KOPT-K1 (cell line): ENCODE measurements around the gene DOK7.

Source experiments
- H3K27ac ChIP-seq: fragments of 200-600 bp; sonication (generic); 2 replicates; pipeline ENCODE4 v1.5.1; 2016; ENCODE audit warnings: antibody characterized with exemption, mild to moderate bottlenecking, low read depth, low read length; ENCODE audit not compliant: poor library complexity, severe bottlenecking
- H3K36me3 ChIP-seq: fragments of 200-600 bp; sonication (generic); 2 replicates; pipeline ENCODE4 v1.5.1; 2017; ENCODE audit warnings: antibody characterized with exemption, mild to moderate bottlenecking, low read length, moderate library complexity; ENCODE audit not compliant: insufficient read depth
- H3K9me3 ChIP-seq: fragments of 200-600 bp; sonication (generic); 2 replicates; pipeline ENCODE4 v1.5.1; 2017; ENCODE audit warnings: antibody characterized with exemption, low read length, mild to moderate bottlenecking; ENCODE audit not compliant: insufficient read depth, poor library complexity, severe bottlenecking

DOK7 gene

DNA sequence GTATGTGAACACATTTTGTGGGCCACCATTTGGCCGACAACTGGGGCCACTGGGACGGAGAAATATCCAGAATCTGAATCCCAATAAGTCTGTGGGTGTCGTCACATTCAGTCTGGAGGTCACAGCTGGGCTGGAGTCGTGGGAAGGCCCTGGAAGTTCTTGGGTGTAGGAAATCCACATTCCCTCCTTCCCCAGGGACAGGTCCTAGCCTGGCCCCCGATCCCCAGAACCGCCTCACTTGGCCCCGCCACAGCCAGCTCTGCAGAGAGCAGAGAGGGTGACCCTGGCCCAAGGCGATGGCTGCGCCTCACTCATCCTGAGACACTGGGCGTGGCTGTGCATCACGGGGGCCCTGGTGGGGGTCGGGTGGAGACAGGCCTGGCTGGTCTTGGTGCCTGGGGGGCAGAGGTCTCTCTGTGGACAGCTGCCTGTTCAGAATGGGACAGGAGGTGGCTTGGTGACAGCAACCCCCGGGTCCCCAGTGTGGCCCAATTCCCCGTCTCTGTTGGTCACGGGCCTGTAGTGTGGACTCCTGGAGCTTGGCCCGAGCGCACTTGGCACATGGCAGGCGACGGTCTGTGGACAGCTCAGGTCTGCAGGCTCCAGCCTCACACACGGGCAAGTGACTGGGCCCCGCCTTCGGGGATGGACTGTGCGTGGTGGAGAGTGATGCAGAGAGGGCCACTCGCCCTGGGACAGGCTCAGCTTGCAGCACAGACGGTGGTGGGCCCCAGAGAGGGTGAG is 16.4 kb downstream of the DOK7 start:
- Histone ChIP-seq H3K36me3 (no peaks in the 10 kb centered on the region), H3K27ac (no peak overlapping the region), H3K9me3 (no peaks in the 10 kb centered on the region)

DNA sequence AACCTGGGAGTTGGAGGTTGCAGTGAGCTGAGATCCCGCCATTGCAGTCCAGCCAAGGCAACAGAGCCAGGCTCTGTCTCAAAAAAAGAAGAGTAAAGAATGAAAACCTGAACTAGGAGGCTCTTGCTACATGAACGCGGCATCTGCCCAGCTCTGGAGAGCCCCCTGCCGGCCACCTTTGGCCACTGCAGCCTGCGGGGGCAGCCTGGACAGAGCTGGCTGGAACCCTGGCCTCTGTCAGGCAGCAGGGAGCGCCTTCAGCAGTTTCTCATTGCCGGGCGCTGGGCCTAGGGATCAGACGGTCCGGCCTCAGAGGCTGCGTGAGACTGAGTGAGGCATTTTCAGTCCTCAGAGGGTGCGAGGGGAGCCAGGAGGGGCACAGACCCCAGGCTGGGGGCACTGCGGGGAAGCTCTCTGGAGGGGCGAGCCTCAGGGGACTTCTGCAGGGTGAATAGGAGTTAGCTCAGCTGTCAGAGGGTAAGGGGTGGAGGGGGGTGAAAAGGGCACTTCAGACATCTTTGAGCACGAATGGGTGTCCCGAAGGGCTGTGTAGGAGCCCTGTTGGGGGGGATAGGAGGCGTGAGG is 17.5 kb downstream of the DOK7 start:
- Histone ChIP-seq H3K27ac (no peak overlapping the region), H3K9me3 (no peaks in the 10 kb centered on the region), H3K36me3 (no peaks in the 10 kb centered on the region)

DNA sequence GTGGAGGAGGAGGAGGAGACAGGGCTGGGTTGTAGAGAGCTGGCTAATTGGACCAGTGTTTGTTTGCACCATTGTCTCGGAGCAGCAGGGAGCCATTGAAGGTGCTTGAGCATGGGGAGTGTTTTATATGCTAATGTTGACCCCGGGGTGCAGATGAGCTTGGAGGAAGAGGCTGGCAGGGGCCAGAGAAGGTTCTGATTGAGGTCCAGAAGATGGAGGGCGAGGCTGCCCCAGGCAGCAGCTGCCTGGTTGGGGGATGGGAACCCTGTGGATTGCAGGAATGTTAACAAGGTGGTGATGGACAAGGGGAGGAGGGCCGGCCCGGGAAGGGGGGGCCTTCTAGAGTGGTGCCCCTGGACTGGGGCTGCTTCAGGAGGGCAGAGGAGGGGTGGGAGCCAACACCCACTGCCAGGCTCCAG is 18.0 kb downstream of the DOK7 start:
- Histone ChIP-seq H3K27ac (no peak overlapping the region), H3K36me3 (no peaks in the 10 kb centered on the region), H3K9me3 (no peaks in the 10 kb centered on the region)

DNA sequence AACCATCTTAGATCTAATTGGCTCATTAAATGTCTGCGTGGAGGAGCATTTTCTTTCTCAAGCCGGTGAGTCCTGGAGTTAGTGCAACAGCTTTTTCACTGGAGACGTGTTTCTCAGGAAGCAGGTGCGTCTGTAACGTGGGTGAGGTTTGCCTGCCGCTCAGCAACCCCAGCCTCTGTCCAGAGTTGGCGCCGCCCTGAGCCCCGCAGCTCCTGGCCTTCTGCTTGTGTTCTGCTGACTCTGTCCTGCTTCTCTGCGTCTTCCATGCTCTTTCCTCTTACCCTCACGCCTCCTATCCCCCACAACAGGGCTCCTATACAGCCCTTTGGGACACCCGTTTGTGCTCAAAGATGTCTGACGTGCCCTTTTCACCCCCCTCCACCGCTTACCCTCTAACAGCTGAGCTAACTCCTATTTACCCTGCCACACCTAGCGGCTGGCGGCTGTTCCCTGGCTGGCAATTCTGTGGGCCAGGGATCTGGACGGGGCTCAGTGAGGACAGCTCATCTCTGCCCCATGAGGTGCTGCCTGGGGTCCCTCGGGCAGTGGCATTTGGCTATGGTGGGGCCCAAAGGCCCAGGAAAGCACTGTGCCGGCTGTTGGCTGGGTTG is 18.8 kb downstream of the DOK7 start:
- Histone ChIP-seq H3K36me3 (no peaks in the 10 kb centered on the region), H3K9me3 (no peaks in the 10 kb centered on the region), H3K27ac (no peak overlapping the region)

DNA sequence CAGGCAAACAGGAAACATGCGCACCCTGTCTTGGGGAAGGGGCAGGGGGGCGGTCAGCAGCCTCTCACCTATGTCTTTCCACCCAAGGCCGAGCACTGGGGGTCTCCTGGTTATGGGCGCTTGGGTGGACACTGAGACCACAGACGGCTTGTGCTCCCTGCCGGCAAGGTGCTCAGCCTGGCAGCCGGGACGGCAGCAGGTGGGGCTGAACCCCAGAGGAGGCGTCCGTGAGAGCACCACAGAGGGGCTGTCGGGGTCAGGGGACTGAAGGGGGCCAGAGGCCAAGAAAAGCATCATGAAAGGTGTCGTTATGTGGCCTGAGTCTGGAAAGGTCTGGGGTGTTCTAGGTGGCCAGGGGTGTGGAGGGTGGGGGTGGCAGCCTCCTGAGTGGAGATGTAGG is 19.6 kb downstream of the DOK7 start:
- Histone ChIP-seq H3K9me3 (no peaks in the 10 kb centered on the region), H3K36me3 (no peaks in the 10 kb centered on the region), H3K27ac (no peak overlapping the region)

DNA sequence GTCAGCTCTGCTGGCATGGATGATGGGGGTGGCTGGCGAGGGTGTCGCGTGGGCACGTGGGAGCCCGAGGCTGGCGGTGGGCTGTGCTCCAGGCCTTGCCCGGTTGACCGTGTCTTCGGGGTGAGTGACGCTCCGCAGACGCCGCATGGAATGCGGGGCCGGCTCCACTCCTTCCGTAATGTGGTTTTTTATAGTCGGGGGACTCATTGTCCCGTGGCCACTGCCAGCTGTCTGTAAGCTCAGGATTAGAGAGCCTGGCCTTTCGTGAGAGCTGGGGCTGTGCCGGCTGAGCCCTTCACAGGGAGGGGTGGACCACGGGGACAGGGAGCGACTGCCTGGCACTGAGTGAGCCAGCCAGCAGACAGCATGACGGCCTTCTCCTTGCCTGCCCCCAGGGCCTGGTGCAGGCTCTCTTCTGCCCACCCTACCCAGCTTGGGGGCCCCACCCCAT is 20.4 kb downstream of the DOK7 start:
- no peaks in the 10 kb centered on the region for H3K9me3 ChIP-seq

DNA sequence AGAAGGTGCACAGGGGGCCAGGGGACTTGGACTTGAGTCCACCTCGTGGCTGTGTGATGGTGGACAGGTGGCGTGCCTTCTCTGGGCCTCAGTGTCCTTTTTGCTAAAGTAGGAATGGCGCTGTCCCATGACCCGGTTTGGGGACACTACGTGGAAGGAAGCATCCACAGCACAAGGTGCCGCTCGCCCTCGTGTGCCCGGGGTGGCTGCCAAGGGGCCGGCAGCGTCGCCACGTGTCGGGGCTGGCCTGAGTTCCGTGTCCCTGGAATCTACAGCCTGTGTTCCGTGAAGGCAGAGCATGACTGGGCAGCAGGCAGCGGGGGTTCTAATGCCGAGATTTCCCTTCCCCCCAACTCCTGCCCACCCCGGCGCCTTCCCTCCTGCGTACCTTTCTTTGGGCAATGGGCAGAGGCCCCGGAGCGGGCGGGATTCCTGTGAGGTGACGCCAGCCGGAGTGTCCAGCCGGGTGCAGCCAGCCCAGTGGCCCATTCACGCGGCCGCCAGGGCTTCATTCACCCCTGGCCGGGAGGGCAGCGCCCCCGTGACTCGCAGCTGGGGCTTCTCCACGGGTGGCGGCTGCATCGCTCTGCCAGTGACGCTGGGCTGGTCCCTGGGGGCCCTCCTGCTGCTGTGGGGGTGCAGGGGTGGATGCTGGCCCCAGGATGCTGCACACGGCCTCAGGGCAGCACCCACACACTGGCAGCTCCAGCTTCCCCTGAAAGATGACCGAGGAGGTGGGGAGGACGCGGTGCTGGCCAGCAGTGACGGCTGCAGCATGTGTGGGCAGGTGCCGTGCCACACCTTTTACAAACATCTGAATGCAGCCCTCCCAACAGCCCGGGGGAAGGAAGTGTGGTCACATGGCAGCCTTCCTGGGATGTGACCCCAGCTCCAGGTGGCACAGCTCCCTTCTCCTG is 21.2 kb downstream of the DOK7 start:
- no peaks in the 10 kb centered on the region for H3K9me3 ChIP-seq
- no peak overlapping the region for H3K27ac ChIP-seq
- H3K36me3 ChIP-seq = no peaks in the 10 kb centered on the region

More for the DNA sequence above, 20.4 kb downstream of the DOK7 start:
- Histone ChIP-seq H3K27ac (no peak overlapping the region), H3K36me3 (no peaks in the 10 kb centered on the region)

DNA sequence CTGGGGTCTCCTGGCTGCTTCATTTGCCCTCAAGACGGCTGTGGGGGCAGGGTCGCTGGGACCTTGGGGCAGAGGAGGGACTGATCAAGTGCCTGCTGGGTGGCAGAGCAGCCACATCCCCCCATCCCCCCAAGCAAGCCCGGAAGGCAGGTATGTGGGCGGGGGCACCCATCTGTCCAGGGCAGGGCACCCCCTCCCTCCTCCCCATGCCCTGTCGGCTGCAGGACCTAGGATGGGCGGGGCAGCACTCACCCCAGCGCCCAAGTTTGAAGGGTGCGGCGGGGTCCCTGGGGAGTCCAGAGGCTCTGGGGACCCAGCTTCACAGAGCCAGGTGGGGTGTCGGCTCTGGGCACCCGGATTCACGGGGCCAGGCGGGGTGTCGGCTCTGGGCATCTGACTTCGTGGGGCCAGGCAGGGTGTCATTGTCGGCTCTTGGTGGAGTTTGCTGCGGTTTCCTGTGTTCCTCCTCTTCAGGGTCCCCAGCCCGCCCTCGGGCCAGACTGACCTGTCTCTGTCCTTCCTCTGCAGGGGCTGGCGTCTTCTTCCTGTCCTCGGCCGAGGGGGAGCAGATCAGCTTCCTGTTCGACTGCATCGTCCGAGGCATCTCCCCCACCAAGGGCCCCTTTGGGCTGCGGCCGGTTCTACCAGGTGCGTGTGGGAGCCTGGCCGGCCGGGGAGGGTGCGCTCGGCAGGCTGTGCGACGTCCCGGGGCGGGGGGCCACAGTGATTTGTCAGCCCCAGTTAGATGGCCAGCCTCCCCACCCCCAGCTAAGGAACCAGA is 22.1 kb downstream of the DOK7 start:
- no peaks in the 10 kb centered on the region for H3K36me3 ChIP-seq
- no peaks in the 10 kb centered on the region for H3K9me3 ChIP-seq
- no peak overlapping the region for H3K27ac ChIP-seq

DNA sequence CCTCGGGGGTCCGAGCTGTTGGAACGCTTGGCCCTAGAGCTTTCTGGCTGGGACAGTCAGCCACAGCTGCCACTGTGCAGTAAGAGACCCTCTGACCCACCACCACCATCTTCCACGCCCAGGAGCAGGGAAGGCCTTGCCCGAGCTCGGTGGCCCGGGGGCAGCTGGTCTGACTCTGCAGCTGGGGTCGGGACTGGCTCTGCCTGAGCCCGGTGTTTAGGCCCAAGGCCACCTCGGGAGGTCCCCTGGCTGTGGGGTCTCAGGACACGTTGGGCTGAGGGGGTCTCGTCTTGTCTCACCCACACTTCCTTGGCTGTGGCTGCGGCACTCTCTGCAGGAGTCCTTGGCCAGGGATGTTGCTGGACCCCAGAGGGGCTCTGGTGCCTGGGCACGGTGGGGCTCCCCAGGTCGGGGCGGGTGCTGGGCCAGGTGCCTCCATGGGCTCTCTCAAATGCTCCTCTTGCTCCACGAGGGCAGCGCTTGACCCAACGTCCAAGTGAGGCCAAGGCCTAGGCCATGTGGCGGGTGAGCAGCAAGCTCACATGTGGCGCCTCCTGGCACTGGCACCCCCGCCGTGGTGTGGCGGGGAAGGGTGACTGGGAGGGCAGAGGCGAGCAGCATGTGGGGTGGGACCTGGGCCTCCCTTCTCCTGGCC is 22.9 kb downstream of the DOK7 start:
- H3K27ac ChIP-seq = no peak overlapping the region
- no peaks in the 10 kb centered on the region for H3K36me3 ChIP-seq
- H3K9me3 ChIP-seq = no peaks in the 10 kb centered on the region

DNA sequence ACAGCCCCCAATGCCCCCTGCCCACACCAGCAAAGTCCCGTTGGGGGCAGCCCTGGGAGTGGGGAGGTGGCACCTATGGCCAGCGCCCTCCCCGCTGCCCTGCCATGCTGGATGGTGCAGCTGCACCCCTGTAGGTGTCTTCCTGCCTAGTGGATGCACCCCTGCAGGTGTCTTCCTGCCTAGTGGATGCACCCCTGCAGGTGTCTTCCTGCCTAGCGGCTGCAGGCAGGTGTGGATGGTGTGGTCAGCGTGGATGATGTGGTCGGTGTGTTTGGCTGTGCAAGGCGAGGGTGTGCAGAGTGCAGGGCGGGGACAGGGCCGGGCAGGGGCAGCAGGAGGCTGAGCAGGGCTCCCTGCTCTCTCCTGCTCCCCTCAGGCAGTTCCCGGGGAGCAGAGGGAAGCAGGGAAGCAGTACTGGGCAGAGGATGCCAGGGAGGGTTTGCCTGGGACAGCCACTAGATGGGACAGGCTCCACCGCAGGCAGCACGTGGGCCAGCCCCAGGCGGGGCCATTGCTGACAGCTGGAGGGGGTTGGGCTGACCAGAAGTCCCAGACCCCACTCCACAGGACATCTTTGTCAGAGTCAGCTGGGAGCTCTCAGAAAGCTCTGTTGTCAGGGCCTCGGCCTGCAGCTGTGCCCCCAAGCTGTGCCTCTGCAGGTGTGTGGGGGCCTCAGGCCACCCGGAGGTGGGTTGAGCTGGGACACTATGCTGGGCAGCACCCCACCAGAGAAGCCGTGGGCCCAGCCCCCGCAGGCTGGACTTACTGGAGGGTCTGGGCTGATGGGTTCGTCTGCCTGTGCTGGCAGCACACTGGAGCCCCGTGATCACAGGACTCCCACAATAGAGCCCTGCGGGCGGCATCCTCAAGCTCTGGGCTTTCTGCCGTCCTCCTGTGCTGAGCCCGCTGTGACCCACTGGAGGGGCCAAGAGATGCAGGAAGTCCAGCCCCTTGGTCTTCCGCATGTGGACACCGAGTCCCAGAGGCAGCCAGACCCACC is 23.7 kb downstream of the DOK7 start:
- H3K9me3 ChIP-seq = no peaks in the 10 kb centered on the region
- no peak overlapping the region for H3K27ac ChIP-seq
- no peaks in the 10 kb centered on the region for H3K36me3 ChIP-seq

DNA sequence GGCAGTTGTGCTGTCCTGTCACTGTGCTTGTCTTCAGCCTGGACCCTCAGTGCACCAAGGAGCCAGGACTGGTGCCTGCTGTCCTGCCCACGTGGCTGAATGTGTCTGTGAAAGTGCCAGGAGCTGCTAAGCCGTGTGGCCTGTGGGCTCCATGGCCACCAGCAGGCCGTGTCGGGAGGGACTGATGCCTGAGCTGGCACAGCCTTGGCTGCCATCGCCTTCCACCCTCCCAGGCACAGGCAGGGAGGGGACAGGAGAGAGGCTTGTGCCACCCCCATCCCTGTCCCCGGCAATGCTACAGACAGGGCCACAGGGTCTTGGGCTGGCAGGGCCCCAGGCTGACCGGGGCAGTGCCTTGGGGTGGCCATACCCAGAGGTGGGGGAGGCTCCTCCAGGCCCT is 24.8 kb downstream of the DOK7 start:
- Histone ChIP-seq H3K9me3 (no peaks in the 10 kb centered on the region), H3K27ac (no peak overlapping the region), H3K36me3 (no peaks in the 10 kb centered on the region)

DNA sequence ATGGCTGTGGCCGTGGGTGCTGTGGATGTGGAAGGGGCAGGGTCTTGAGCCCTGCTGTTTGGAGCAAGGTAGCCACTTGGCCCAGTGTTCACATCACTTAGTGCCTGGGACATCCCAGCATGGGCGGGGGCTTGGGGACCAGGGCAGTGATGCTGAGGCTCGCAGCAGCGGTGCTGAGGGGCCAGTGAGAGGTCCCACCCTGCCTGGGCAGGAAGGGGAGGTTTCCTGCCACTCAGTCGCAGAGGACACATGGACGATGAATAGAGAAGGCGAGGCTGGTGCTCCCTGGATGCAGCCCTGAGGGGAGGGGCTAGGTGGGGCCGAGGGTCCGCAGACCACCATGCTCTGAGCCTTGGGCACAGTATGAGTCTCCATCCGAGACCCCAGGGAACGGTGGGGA is 25.7 kb downstream of the DOK7 start:
- Histone ChIP-seq H3K27ac (no peak overlapping the region), H3K36me3 (no peaks in the 10 kb centered on the region), H3K9me3 (no peaks in the 10 kb centered on the region)

DNA sequence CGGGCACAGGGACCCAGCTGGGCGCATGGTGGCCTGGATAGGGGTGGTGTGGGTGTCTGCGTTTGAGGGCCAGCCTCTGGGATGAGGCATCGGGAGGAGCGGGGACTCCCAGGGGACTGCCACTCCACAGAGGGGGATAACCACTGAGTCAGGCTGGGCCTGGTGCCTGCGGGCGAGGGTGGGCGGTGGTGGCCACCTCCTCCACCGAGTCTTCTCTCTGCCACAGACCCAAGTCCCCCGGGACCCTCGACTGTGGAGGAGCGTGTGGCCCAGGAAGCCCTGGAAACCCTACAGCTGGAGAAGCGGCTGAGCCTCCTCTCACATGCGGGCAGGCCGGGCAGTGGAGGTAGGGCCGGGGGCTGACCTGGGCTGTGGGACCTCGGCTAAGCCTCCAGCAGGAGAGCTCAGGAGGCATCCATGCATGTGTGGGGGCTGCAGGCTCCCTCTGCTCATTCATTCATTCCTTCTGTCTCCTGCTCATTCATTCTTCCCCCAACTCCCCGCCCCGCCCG is 26.4 kb downstream of the DOK7 start:
- Histone ChIP-seq H3K9me3 (no peaks in the 10 kb centered on the region), H3K36me3 (no peaks in the 10 kb centered on the region), H3K27ac (no peak overlapping the region)
